PC-9 (cell line): Measurements from ENCODE around the gene KCNH4.

Experiments
- EZH2 ChIP-seq: fragments of 200-600 bp; sonication (generic); IDR thresholded peaks from 2 replicates; pipeline ENCODE4 v1.8.0; 2017; ENCODE audit warnings: antibody characterized with exemption, low read depth
- TF ChIP-seq, protein P1 (sequence below): fragments of 200-600 bp; sonication (generic); conservative IDR thresholded peaks from 2 replicates; pipeline ENCODE4 v1.6.1; 2017; ENCODE audit warnings: mixed run types, antibody characterized with exemption, mild to moderate bottlenecking, moderate library complexity

DNA sequence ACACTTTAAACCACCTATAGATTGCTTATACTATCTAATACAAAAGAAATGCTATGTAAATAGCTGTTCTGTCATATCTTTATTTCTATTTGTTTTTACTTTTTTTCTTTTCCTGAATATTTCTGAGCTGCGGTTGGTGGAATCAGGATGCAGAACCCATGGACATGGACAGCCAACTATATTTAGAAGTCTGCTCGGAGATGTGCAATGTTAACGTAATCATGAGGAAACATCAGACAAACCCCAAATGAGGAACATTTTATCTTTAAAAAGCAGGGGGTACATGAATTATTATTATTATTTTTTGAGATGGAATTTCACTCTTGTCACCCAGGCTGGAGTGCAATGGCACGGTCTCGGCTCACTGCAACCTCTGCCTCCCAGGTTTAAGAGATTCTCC is 44.7 kb upstream of the KCNH4 start:
- TF ChIP-seq EZH2: no peak
- TF ChIP-seq, protein P1, sequence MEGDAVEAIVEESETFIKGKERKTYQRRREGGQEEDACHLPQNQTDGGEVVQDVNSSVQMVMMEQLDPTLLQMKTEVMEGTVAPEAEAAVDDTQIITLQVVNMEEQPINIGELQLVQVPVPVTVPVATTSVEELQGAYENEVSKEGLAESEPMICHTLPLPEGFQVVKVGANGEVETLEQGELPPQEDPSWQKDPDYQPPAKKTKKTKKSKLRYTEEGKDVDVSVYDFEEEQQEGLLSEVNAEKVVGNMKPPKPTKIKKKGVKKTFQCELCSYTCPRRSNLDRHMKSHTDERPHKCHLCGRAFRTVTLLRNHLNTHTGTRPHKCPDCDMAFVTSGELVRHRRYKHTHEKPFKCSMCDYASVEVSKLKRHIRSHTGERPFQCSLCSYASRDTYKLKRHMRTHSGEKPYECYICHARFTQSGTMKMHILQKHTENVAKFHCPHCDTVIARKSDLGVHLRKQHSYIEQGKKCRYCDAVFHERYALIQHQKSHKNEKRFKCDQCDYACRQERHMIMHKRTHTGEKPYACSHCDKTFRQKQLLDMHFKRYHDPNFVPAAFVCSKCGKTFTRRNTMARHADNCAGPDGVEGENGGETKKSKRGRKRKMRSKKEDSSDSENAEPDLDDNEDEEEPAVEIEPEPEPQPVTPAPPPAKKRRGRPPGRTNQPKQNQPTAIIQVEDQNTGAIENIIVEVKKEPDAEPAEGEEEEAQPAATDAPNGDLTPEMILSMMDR: no peak
